Pulmonary artery endothelial cell (primary cell): Measurements from ENCODE around the gene LFNG. TPM values are rescaled to one million over a fixed set of nuclear protein-coding genes. Genes with fewer than 3 reads are reported as not detected.
"Not testable (repeated sequence)": the region's sequence is repeated elsewhere in the genome, so short reads cannot be mapped to it uniquely, and the experiment has no call there.

Experiments used
- DNase-seq: peaks from one replicate; pipeline ENCODE4 v3.0.0-alpha.2; 2011; ENCODE audit warnings: low read depth, low spot score
- total RNA-seq: library from RNA; depleted of rRNA; stranded (reverse); fragments of >200 nt; gene quantifications from 2 replicates; pipeline ENCODE4 v1.2.3, GENCODE V29; 2014

LFNG gene
- total RNA-seq, 1 donor from 2014 or later = 8.6 TPM

DNA sequence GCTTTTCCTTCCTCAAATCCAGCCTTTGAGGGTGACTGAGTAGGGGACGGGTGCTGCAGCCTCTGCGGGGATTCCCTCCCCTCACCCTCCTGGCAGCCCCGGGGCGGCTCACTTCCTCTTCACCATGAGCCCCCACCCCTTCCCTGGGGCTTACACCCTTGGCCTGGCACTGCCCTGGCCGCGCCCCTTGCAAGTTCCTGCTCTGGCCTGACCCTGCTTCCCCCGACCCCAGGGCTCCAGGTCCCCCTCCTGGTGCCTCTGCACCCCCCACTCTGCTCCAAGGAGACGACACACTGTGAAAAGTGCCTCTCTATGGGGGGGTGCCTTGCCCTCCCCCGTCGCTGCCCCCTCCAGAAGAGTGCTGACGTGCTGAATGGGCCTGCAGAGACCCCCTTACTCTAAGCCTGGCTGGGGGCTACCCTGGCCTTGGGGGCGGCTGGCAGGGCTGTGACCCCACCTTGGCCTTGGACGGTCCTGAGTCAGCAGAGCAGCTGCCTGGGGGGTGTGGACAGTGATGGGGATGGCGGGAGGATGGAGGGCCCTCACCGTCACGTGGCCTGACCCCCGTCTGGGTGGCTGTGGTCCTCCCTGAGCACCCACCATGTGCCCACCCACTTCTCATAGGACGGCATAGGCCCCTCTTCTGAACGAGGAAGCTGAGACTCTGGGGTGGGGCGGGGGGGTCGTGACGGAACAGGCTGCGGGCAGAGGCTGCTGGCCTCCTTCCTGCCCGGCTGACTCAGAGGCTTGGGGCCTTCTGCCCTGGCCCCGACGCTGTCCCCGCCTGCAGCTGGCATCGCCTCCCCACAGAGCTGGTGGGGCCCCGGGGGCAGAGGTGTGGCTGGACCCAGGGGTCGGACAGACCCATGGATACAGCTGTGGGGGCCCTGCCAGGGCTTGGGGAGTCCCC, 9.8 kb downstream of the LFNG start:
- DNase-seq = no peak

DNA sequence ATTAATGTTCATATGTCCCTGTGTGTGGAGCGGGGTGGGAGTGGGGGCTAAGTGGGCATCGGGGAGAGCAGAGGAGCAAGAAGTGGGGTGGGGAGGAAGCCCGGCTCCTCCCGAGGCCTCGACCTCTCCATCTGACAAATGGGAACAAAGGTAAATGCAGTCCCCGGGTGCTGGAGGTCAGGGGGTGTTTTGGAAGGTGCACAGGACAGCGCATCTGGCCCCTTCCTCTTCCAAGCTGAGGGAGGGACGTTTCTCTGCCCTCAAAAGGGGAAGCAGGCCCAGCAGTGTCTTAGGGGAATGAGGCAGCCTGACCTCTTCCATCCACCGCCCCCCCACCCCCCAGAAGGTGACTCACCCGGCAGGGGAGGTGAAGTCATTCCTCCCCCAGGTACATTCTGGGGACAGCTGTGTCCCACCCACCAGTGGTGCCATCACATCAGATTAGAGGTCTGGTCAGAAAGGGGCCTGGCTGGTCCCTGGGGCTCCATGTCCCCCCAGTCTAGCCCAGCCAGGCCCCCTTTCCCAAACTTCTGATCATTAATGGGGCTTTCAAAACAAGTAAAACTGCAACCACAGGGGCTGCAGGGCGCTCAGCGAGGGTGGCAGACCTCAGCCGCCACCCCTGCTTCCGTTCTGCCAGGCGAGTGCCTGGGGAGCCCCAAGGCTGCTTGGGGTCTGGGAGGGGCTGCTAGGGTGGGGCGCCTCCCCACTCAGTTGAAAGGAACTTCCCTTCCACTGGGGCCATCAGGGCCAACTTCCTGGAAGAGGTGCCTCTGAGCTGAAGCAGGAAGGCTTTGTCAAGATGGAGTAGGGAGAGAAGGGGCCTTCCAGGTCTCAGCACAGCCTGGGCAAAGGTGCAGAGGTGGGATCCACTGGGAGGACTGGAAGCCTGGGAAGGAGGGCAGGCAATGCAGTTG, 10.8 kb downstream of the LFNG start:
- no peak for DNase-seq

DNA sequence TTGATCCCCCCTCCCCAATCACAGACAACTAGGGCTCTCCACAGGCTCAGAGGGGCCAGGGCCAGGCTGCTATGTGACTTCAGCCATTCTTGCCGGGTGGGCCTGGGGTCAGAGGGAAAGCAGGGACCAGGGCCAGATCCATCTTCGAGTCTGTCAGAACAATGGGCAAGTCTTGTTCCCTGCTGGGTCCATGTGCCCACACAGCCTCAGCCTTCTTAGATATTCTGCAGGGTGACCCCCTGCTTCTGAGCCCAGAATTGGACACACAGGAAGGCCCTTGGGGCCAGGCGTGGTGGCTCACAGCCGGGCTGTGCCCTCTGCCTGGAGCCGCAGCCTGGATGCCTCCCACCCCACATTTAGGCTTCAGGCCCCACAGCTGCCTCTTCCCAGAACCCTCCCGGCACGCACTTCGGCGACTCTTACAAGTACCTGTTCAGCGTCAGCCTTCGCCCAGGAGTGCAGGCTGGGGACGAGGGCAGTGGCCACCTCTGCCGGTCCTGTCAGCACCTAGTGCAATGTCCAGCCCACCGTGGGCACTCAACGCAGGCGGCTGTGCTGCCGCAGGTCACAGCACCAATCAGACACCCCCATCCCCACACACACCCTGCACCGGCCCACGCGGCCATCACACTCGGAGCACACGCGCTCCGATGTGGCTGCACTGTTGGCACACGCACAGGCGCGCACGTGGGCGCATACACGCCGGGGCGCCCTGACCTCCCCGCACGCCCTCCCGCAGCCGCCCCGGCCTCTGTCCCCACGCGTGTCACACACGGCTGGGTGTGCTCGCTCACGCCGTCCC, 11.6 kb downstream of the LFNG start:
- not testable (repeated sequence) for DNase-seq

DNA sequence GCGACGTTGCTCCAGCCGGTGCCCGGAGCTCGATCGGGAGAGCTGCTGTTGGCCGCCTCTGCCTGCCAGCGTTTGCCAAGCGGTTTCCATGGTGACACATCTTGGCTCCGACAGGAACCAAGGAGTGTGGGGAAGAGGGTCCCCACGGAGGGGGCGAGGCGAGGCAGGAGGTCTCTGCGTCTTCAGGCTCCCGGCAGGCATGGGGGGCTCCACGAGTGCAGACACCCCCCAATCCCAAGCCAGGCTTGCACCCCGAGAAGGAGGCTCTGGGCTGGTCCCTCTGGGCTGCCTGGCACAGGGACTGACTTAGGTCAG, 12.2 kb downstream of the LFNG start:
- not testable (repeated sequence) for DNase-seq

DNA sequence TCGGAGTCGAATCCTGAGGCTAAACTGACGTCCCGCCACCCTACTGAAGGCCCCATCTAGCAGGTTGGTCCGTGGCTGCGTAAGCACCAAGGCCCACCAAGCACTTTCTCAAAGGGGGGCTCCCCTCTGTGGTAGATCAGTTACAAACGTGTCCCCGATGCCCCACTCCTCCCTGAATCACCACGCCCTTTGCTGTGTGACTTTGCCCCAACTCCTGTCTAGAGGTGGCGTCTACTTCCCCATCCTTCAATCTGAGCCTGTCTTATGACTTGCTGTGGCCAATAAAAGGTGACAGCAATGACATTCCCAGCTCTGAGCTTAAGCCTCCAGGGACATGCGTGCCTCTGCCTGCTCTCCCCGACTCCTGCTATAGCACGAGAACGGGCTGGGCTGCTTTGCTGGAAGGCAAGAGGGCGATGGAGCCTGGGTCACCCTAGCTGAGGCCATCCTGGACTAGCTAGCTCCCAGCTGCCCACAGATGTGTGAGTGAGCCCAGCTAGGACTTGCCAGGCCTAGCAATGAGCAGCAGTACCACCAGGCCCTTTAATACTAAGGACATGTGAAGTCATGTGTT, 12.7 kb downstream of the LFNG start:
- not testable (repeated sequence) for DNase-seq

DNA sequence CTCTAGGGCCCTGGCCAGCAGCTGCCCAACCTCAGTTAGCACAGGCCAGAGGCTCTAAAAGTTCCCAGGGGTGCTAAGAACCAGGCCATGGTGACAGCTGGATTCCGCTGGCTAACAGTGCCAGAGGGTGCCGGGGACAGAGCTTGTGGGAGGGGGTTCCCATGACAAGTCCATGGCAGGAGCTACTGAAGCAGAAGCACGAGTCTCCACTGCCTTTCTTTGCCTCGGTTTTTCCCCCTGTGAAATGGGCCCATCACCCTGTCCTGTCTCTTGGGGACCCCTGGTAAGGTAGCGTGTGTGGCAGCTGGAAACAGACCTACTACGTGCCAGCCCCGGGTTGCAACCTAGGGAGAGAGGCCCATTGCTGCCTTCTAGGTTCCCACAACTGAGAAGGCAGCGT, 13.2 kb downstream of the LFNG start:
- not testable (repeated sequence) for DNase-seq

DNA sequence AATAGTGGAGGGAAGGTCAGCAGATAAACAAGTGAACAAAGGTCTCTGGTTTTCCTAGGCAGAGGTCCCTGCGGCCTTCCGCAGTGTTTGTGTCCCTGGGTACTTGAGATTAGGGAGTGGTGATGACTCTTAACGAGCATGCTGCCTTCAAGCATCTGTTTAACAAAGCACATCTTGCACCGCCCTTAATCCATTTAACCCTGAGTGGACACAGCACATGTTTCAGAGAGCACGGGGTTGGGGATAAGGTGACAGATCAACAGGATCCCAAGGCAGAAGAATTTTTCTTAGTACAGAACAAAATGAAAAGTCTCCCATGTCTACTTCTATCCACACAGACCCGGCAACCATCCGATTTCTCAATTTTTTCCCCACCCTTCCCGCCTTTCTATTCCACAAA, 14.0 kb downstream of the LFNG start:
- not testable (repeated sequence) for DNase-seq

DNA sequence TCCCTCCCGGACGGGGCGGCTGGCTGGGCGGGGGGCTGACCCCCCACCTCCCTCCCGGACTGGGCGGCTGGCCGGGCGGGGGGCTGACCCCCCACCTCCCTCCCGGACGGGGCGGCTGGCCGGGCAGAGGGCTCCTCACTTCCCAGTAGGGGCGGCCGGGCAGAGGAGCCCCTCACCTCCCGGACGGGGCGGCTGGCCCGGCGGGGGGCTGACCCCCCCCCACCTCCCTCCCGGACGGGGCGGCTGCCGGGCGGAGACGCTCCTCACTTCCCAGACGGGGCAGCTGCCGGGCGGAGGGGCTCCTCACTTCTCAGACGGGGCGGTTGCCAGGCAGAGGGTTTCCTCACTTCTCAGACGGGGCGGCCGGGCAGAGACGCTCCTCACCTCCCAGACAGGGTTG, 14.6 kb downstream of the LFNG start:
- not testable (repeated sequence) for DNase-seq

DNA sequence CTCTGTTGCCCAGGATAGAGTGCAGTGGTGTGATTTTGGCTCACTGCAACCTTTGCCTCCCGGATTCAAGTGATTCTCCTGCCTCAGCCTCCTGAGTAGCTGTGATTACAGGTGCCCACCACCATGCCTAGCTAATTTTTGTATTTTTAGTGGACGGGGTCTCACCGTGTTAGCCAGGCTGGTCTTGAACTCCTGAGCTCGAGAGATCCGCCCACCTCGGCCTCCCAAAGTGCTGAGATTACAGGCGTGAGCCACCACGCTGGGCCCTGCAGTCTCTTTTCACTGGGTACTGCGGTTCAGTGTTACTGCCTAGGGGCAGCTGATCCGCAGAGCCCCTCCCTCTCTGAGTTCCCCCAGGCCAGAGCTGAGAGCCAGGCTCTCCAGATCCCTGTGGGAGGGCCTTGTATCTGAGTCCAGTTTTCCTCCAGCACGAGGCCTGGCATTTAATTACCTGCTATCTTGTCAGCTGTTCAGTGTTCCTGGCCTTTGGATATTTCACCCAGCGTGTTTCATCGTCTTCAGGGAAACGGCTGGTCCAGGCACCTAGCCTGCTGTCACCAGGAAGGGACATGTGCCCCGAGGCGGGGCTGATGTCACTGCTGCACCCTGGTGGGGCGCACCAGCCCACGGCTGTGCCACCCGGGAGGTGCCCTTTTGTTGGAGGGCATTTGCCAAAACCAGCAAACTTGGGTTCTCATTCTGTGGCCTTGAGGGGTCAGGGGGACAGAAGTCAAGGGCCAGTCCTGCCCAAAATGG, 16.5 kb downstream of the LFNG start:
- DNase-seq = not testable (repeated sequence)

DNA sequence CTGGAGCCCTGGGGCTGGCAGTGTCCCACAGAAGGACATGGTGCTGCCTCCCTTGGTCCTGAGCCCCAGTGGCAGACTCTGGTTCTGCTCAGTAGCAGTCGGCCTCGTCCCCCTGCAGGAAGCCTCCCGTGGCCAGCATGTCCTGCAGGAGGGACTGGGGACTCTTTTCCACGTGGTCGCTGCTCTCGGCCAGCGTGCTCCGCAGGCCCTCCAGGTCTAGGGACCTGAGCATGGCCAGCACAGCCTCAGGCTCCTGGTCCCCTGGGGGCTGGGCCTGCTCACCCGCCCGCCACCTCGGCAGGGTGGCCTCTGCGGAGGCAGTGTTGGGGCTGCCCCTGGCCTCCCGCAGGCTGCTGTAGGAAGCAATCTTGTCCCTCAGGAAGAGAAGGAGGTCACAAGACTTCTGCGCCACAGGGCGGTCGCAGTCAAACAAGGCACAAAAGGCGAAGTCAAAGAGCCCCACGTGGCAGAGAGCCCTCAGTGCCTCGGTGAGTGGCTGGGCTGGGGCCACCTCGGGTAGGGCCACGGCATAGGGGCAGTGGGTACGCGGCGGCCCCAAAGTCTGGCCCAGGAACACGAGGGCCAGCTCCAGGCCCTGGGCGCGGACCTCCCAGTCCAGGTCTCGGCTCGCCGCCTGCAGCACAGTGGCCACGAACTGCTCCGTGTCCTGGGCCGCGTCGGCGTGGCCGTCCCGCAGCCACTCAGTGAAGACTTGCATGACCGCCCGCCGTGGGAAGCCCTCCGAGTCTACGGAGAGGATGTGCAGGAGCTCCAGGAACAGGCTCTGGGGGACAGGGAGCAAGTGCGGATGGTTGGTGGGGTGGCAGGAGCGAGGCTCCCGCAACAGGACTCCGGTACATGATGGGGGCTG, 18.6 kb downstream of the LFNG start:
- DNase-seq = no peak

DNA sequence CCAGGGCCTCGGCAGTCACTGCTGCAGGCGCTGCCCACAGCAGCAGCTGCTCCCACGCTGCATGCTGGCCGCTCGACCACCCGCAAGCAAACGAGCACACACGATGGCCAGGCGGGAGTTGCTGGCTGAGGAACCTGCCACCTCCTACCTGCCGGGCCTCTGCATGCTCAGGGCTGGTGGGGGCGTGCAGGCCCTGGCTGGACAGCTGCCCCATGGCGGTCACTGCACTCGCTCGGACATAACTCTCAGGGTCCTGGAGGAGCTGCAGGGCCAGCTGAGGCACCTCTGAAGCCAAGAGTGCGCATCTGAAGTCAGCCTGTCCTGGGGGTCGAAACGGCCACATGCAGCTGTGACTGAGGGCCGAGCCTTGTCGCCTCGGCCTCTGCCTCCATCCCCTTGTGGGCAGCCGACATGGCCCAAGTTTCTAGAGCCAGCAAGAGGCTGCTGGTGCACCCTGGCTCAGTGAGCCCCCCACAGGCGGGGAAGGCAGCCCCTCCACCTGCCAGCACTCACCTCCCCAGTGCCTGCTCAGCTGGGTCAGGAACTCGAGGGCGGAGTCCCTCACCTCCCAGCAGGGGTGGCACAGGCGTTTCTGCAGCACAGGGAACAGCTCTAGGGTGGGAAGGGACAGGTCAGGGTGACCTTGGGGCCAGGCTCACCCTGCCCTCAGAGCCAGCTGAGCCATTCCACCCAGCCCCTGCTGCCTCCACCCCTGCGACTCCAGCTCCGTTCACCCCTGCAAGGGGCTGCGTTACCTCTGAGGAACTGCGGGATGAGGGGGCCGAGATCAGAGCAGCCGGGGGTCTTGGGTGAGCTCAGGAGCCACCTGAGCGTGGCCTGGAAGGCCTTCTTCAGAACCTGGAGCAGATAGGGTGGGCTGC, 19.7 kb downstream of the LFNG start:
- no peak for DNase-seq

DNA sequence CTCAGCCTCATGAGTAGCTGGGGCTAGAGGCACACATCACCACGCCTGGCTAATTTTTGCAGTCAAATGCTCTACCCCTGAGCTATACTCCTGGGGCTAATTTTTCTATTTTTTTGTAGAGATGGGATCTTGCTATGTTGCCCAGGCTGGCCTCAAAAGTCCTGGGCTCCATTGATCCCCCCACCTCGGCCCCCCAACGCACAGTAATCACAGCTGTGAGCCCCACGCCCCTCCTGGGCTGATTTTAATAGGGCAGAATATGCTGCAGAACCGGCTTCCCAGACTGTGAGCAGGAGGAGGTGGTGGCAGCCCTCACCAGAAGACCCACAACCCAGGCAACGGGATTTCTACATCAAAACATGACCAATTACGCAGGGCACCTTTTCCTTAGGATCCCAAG, 20.6 kb downstream of the LFNG start:
- no peak for DNase-seq

DNA sequence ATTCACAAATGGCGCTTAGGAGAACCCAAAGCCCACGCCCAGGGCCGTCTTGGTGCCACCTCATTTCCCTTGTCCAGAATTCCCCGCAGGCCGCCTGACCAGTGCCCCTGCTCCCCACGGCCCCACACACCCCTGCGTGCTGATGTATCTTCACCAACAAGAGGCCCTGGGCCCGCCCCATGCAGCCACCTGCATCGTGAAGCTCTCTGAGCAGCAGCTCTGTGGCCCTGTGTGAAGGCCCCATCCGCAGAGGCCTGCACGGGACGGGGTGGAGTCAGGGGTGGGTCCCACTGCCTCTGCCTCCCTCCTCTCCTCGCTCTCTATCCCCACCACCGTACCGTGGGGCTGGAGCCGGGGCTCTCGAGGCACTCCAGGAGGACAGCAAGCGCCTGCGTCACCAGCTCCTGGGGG, 21.1 kb downstream of the LFNG start:
- no peak for DNase-seq

DNA sequence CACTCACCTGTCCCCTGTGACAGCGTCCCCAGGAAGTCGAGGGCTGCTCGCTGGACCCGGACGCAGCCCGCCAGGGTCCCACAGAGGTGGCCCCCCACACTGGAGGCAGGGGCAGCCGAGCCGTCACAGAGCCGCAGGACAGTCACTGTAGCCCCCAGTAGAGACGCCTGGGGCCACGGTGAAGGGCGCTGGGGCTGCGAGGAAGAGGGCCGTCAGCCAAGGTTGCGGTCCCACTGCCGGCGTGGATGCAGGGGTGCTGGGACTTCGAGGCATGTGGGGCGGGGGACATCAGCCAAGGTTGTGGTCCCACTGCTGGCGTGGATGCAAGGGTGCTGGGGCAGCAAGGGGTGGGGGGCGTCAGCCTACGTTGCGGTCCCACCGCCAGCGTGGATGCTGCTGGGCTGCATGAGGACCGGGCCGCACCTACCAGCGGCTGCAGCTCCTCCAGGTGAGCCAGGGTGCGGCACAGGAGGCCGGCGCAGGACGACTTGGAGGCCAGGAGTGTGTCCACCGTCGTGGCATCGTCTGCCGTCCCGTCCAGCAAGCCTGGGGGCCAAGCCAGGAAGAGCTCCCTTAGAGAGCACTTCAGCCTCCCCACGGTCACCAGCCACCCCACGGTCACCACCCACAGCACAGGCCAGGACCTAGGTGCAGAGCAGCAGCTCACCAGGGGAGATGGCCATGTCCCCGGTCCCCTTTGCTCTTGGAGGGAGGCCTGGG, 21.9 kb downstream of the LFNG start:
- no peak for DNase-seq

DNA sequence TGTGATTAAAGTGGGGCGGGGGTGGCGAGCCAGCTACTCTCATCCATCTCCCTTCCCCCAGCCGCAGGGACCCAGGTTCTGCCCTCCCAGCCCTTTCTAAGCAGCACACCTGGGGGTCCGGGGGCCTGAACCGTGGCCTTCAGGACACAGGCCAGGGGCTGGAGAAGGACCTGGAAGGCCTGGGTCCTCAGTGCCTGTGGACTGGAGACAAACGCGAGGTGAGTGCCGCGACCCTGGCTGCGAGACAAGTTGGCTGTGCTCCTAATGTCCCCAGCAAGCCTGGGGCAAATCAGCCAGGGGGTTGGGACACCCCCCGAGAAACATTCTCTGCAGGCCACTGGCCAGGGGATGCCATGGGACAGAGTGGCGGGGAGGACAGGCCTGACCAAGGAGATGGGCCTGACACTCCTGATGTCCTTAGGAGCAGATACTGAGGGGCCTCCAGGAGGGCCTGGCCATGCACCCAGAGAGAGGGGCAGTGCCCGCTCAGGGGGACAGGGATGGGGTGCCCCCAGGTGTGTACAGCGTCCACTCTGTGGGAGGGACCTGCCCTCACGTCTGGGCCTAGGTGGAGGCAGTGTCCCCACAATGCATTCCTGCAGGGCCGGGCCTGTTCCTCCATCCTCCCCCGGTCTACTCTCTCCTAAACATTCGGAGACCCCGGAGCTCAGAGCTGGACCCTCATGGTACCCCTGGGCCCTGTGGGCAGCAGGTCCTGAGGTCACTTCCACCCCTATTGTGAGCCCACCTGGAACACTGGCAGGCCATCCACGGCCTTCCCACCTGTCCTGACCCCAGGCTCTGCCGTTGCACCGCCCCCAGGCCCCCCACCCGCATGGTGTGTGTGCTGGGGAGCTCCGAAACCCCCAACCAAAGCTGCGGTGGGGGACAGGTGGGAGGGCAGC, 22.7 kb downstream of the LFNG start:
- no peak for DNase-seq

DNA sequence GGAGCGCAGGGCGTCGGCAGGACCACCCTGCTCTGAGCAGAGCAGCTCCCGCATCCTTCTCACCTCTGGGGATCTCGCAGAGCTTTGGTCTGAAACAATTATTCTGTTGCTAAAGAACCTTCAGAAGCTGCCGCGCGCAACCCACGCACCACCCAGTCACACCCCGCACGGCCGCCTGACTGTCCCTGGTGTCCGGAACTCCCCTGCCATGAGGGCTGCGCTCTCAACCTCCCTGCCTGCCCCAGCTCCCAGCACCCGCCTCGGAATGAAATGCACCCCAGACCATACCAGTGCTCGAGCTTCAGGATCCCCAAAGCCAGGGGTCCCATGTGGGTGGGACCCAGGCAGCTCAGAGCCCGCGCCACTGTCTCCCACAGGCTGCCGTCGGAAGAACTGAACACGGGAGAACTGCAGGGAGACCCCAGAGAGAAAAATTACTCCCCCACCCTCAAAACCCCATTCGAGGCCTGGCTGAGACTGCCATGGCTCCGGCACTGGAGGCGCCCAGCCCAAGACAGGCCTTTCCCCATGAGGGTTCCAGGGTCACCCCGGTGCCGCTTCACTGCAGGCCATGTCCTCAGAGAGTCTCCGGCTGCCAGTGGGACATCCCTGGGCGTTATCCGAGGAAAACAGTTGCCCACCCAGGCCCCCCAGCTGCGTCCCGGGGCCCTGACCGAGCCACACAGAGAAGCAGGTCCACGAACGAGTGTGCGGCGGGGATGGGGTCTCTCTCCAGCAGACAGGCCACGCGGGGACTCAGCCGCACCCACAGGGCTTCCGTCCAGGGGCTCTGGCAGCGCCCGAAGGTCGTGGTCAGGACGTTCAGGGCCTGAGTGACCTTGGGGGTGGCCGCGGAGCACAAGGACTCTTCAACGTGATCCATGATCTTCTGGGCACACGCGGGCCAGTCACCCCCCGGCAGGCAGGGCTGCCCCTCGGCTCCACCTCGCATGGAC, 23.6 kb downstream of the LFNG start:
- no peak for DNase-seq
